Keratinocyte (primary cell): Measurements from ENCODE around the gene PLAAT2.
A peak's percentile ranks its signal among the peaks of the same experiment; 100 is the strongest.

Experiments
- CTCF ChIP-seq, 3 experiments: IDR thresholded peaks in 1 of 3; conservative IDR thresholded peaks in 1 of 3; optimal IDR thresholded peaks in 1 of 3; 2 replicates in 2 of 3; 3 replicates in 1 of 3; pipeline versions ENCODE3 to v1.5.1; 2011; ENCODE audit warnings: low read length in 3 of 3, mild to moderate bottlenecking in 3 of 3, moderate library complexity in 2 of 3, control low read depth in 1 of 3, inconsistent platforms in 1 of 3; ENCODE audit not compliant: insufficient read depth in 2 of 3; ENCODE audit errors: extremely low read depth in 1 of 3
- EZH2 ChIP-seq: IDR thresholded peaks from one replicate; pipeline ENCODE4 v1.6.1; 2012; ENCODE audit warnings: inconsistent platforms, mild to moderate bottlenecking, low read length, moderate library complexity

GRCh38 chr11:63592975-63593395 lies 29.8 kb upstream of the PLAAT2 start:
- peak; percentile 75 to 89 (median 81) for TF ChIP-seq CTCF (optimal IDR thresholded peaks at IDR 0.05 in 1 of 3, IDR thresholded peaks at IDR 0.05 in 1 of 3, conservative IDR thresholded peaks at IDR 0.05 in 1 of 3; ENCODE audit: extremely low read depth in 1 of 3, insufficient read depth in 2 of 3, low read length in 3 of 3)
- TF ChIP-seq EZH2 = no peak
